HepG2 (cell line): ENCODE data around the gene KIRREL3.

Experiments used
- CEBPB ChIP-seq: IDR thresholded peaks from 2 replicates; pipeline ENCODE4 v1.6.1; 2011; ENCODE audit warnings: low read depth, low read length, improper control_type of control experiment, borderline replicate concordance
- CTCF ChIP-seq: sonication (generic); formaldehyde crosslinking; IDR thresholded peaks from 2 replicates; pipeline ENCODE4 v1.5.0; 2020; ENCODE audit warnings: mild to moderate bottlenecking, missing genetic modification reagents, moderate library complexity
- DRAP1 ChIP-seq: IDR thresholded peaks from 2 replicates; pipeline ENCODE4 v1.6.1; 2016; ENCODE audit warnings: missing genetic modification reagents, missing compliant biosample characterization
- ESRRA ChIP-seq: sonication (generic); formaldehyde crosslinking; IDR thresholded peaks from 2 replicates; pipeline ENCODE4 v1.5.1; 2020; ENCODE audit warnings: mild to moderate bottlenecking, low read depth, missing genetic modification reagents
- HOMEZ ChIP-seq: IDR thresholded peaks from 2 replicates; pipeline ENCODE4 v1.6.1; 2016; ENCODE audit warnings: low read depth
- POLR2A ChIP-seq, 2 experiments: IDR thresholded peaks; 2 replicates each; pipeline ENCODE4 v1.6.1; 2011; ENCODE audit warnings: low read depth in 2 of 2, low read length in 2 of 2, mild to moderate bottlenecking in 1 of 2, moderate library complexity in 1 of 2; ENCODE audit not compliant: insufficient read depth in 1 of 2
- SRSF9 ChIP-seq: fragments of 200-400 bp; formaldehyde crosslinking; IDR thresholded peaks from 2 replicates; pipeline ENCODE4 v1.6.1; 2018; ENCODE audit warnings: borderline replicate concordance, mild to moderate bottlenecking, low read depth, low read length; ENCODE audit not compliant: insufficient read depth, poor library complexity, severe bottlenecking
- ZNF253 ChIP-seq: sonication (generic); formaldehyde crosslinking; IDR thresholded peaks from 2 replicates; pipeline ENCODE4 v1.8.0; 2022; ENCODE audit warnings: mild to moderate bottlenecking, missing genetic modification reagents, borderline replicate concordance
- ZNF33B ChIP-seq: sonication (generic); formaldehyde crosslinking; IDR thresholded peaks from 2 replicates; pipeline ENCODE4 v1.5.1; 2020; ENCODE audit warnings: mild to moderate bottlenecking, missing genetic modification reagents

GRCh38 chr11:126511475-126512115 lies 489.0 kb downstream of the KIRREL3 start:
- TF ChIP-seq ESRRA (no peak), ZNF253 (no peak), CTCF (CRISPR knock-in tag) (no peak), DRAP1 (CRISPR knock-in tag) (no peak), HOMEZ (CRISPR knock-in tag) (no peak), CEBPB (no peak), SRSF9 (no peak), POLR2A (IDR thresholded peaks at IDR 0.05; ENCODE audit: insufficient read depth in 1 of 2, low read depth in 2 of 2, low read length in 2 of 2) (no peak), ZNF33B (CRISPR knock-in tag) (no peak)
